K562 (cell line): Measurements from ENCODE around the gene TCFL5.

ENCODE experiments used
- ATF3 ChIP-seq, 2 experiments: fragments of 450-650 bp in 1 of 2; sonication (generic) in 1 of 2; formaldehyde crosslinking in 1 of 2; IDR thresholded peaks in 1 of 2; conservative IDR thresholded peaks in 1 of 2; 2 replicates each; pipeline versions ENCODE4 v1.6.1 to v1.8.1; 2016 to 2023; ENCODE audit warnings: mild to moderate bottlenecking in 2 of 2, moderate library complexity in 2 of 2, inconsistent platforms in 1 of 2, missing genetic modification reagents in 1 of 2
- ATF4 ChIP-seq: fragments of 450-650 bp; formaldehyde crosslinking; IDR thresholded peaks from 2 replicates; pipeline ENCODE4 v1.4.0; 2022; ENCODE audit warnings: mild to moderate bottlenecking, moderate library complexity
- CTCF ChIP-seq, 3 experiments: IDR thresholded peaks in 2 of 3; conservative IDR thresholded peaks in 1 of 3; 2 replicates each; pipeline ENCODE4 v1.5.1; 2011 to 2012; ENCODE audit warnings: low read length in 3 of 3, mild to moderate bottlenecking in 3 of 3, control low read depth in 2 of 3, improper control_type of control experiment in 1 of 3, inconsistent platforms in 1 of 3, low read depth in 1 of 3, mixed read lengths in 1 of 3, moderate library complexity in 1 of 3; ENCODE audit not compliant: insufficient read depth in 2 of 3
- HIVEP1 ChIP-seq: fragments of 250-450 bp; sonication (Bioruptor Pico); IDR thresholded peaks from 2 replicates; pipeline ENCODE4 v1.4.0; 2020; ENCODE audit warnings: mild to moderate bottlenecking
- JUN ChIP-seq, 2 experiments: sonication (generic) in 1 of 2; formaldehyde crosslinking in 1 of 2; IDR thresholded peaks; 2 replicates each; pipeline versions ENCODE4 v1.6.1 to v1.8.0; 2012 to 2022; ENCODE audit warnings: borderline replicate concordance in 2 of 2, mild to moderate bottlenecking in 2 of 2, improper control_type of control experiment in 1 of 2, low read depth in 1 of 2, low read length in 1 of 2, missing genetic modification reagents in 1 of 2
- RFX5 ChIP-seq: IDR thresholded peaks from 2 replicates; pipeline ENCODE4 v1.6.1; 2011; ENCODE audit warnings: low read depth, mild to moderate bottlenecking, improper control_type of control experiment, low read length
- STAT6 ChIP-seq: sonication (generic); formaldehyde crosslinking; IDR thresholded peaks from 2 replicates; pipeline ENCODE4 v1.8.1; 2023; ENCODE audit warnings: mild to moderate bottlenecking, missing genetic modification reagents
- TRIM28 ChIP-seq: fragments of 450-650 bp; IDR thresholded peaks from 2 replicates; pipeline ENCODE4 v1.6.1; 2017
- USF2 ChIP-seq: sonication (generic); formaldehyde crosslinking; IDR thresholded peaks from 2 replicates; pipeline ENCODE4 v1.5.0; 2020; ENCODE audit warnings: missing genetic modification reagents
- ZBTB11 ChIP-seq, 3 experiments: fragments of 200-800 bp in 1 of 3; fragments of 250-450 bp in 1 of 3; fragments of 450-650 bp in 1 of 3; sonication (Bioruptor Pico) in 1 of 3; sonication (Bioruptor generic) in 1 of 3; formaldehyde crosslinking in 1 of 3; IDR thresholded peaks; 2 replicates each; pipeline versions ENCODE4 v1.6.1 to v1.8.0; 2016 to 2022; ENCODE audit warnings: mild to moderate bottlenecking in 2 of 3, missing genetic modification characterization in 2 of 3, missing compliant biosample characterization in 1 of 3, moderate library complexity in 1 of 3
- ZEB2 ChIP-seq: fragments of 450-650 bp; IDR thresholded peaks from 2 replicates; pipeline ENCODE4 v1.6.1; 2016

- no peak for TF ChIP-seq RFX5
- TF ChIP-seq TRIM28 = no peak
- no peak for TF ChIP-seq HIVEP1
- TF ChIP-seq CTCF (IDR thresholded peaks at IDR 0.05 in 2 of 3, conservative IDR thresholded peaks at IDR 0.05 in 1 of 3; ENCODE audit: insufficient read depth in 2 of 3, low read depth in 1 of 3, low read length in 3 of 3) = no peak
- TF ChIP-seq STAT6 (CRISPR knock-in tag) = no peak
- TF ChIP-seq ATF4 (CRISPR knock-in tag) = no peak
- no peak for TF ChIP-seq USF2 (CRISPR knock-in tag)
- no peak for TF ChIP-seq ATF3 (IDR thresholded peaks at IDR 0.05)
- TF ChIP-seq ATF3 (CRISPR knock-in tag; conservative IDR thresholded peaks at IDR 0.05) = no peak
- TF ChIP-seq ZBTB11 (CRISPR knock-in tag; IDR thresholded peaks at IDR 0.05) = no peak
- no peak for TF ChIP-seq JUN (IDR thresholded peaks at IDR 0.05; ENCODE audit: borderline replicate concordance, low read depth, low read length)
- no peak for TF ChIP-seq JUN (CRISPR knock-in tag; IDR thresholded peaks at IDR 0.05; ENCODE audit: borderline replicate concordance)
- TF ChIP-seq ZEB2 = no peak
Measured at GRCh38 chr20:62839816-62840215, 21.8 kb downstream of the TCFL5 start.
